ENCODE data around the gene IKBKE.

Gene IKBKE

GRCh38 chr1:206516728-206516990 lies 46.4 kb downstream of the IKBKE start:
- DNase-seq: no peak

- DNase-seq: no peak
Observed at GRCh38 chr1:206517784-206518183, 47.5 kb downstream of the IKBKE start.

- DNase-seq: no peak
Observed at GRCh38 chr1:206518206-206518605, 47.9 kb downstream of the IKBKE start.

GRCh38 chr1:206518743-206519142 lies 48.5 kb downstream of the IKBKE start:
- no peak for DNase-seq

GRCh38 chr1:206521127-206521526 lies 50.9 kb downstream of the IKBKE start:
- no peak for DNase-seq

GRCh38 chr1:206521694-206522402 lies 51.6 kb downstream of the IKBKE start:
- no peak for DNase-seq

- no peak for DNase-seq
Observed at GRCh38 chr1:206524739-206525364, 54.6 kb downstream of the IKBKE start.

- no peak for DNase-seq
Observed at GRCh38 chr1:206526064-206526911, 56.0 kb downstream of the IKBKE start.

- no peak for DNase-seq
Observed at GRCh38 chr1:206529425-206529824, 59.1 kb downstream of the IKBKE start.

GRCh38 chr1:206532368-206532767 lies 62.1 kb downstream of the IKBKE start:
- DNase-seq: no peak

- no peak for DNase-seq
Observed at GRCh38 chr1:206534552-206534951, 64.3 kb downstream of the IKBKE start.

GRCh38 chr1:206535853-206536188 lies 65.5 kb downstream of the IKBKE start:
- DNase-seq: no peak

GRCh38 chr1:206537141-206537540 lies 66.9 kb downstream of the IKBKE start:
- DNase-seq: no peak

GRCh38 chr1:206538086-206538770 lies 68.0 kb downstream of the IKBKE start:
- DNase-seq: no peak

- no peak for DNase-seq
Observed at GRCh38 chr1:206538901-206539640, 68.8 kb downstream of the IKBKE start.

- DNase-seq: no peak
Observed at GRCh38 chr1:206540044-206540780, 69.9 kb downstream of the IKBKE start.

GRCh38 chr1:206541236-206541833 lies 71.1 kb downstream of the IKBKE start:
- no peak for DNase-seq

- peak; percentile 26 for DNase-seq
Observed at GRCh38 chr1:206544562-206545257, 74.4 kb downstream of the IKBKE start.

- no peak for DNase-seq
Observed at GRCh38 chr1:206545351-206545750, 75.1 kb downstream of the IKBKE start.

Data from NCI-H526 treated with DMSO at 0.1 percent for 48 hours (cell line).